Suprapubic skin (tissue), 3 donors: Measurements from ENCODE around the gene FUT7.

Experiments
- CTCF ChIP-seq, 2 donors: fragments of 200-600 bp in 1 of 2; fragments of 450-650 bp in 1 of 2; sonication (generic) in 1 of 2; IDR thresholded peaks; one replicate each; pipeline ENCODE4 v1.5.1; 2016 to 2019; ENCODE audit warnings: antibody characterized with exemption in 2 of 2, mild to moderate bottlenecking in 1 of 2, moderate library complexity in 1 of 2
- EP300 ChIP-seq: sonication (generic); formaldehyde crosslinking; IDR thresholded peaks from one replicate; pipeline ENCODE4 v1.6.1; 2017; ENCODE audit warnings: antibody characterized with exemption
- POLR2A ChIP-seq, 2 donors: fragments of 450-650 bp; IDR thresholded peaks; one replicate each; pipeline ENCODE4 v1.6.1; 2017; ENCODE audit warnings: antibody characterized with exemption in 2 of 2, mild to moderate bottlenecking in 2 of 2, moderate library complexity in 2 of 2

- TF ChIP-seq CTCF (IDR thresholded peaks at IDR 0.05) = no peak
- no peak for TF ChIP-seq EP300
- TF ChIP-seq POLR2A (IDR thresholded peaks at IDR 0.05) = no peak
Measured at GRCh38 chr9:137053944-137054931, 22.4 kb upstream of the FUT7 start, which contains the start of gene ENTPD2.
